HT-29 (cell line): ENCODE data around the gene NAALADL2. TPM values are rescaled to one million over a fixed set of nuclear protein-coding genes. Genes with fewer than 3 reads are reported as not detected.

ENCODE experiments used
- DNase-seq: peaks from one replicate; pipeline ENCODE4 v3.0.0-alpha.2; 2015; ENCODE audit warnings: low spot score
- total RNA-seq: library from RNA; depleted of rRNA; stranded (reverse); fragments of >200 nt; shearing (Covaris generic); gene quantifications from 2 replicates; pipeline ENCODE4 v1.2.3, GENCODE V29; 2014

The NAALADL2 gene
- total RNA-seq, 1 experiment from 2014 or later = 9.4 TPM

DNA sequence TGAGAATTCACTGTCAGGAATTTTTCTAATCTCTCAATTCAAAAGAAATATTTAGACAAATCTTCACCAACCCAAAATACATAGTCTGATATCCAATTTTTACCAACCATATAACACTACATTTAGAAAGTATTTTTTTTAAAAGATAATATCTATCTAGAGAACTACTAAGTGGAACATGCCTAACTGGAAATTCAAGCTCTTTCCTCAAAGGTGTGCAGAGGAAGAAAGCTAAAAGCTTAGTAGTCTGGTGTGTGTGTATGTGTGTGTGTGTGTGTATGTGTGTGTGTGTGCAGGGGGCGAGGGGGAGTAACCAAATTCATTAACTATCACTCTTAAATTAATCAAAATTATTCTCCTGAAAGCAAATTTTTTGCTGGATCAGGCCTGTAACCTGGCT, 797.3 kb downstream of the NAALADL2 start:
- DNase-seq = peak; percentile 19

DNA sequence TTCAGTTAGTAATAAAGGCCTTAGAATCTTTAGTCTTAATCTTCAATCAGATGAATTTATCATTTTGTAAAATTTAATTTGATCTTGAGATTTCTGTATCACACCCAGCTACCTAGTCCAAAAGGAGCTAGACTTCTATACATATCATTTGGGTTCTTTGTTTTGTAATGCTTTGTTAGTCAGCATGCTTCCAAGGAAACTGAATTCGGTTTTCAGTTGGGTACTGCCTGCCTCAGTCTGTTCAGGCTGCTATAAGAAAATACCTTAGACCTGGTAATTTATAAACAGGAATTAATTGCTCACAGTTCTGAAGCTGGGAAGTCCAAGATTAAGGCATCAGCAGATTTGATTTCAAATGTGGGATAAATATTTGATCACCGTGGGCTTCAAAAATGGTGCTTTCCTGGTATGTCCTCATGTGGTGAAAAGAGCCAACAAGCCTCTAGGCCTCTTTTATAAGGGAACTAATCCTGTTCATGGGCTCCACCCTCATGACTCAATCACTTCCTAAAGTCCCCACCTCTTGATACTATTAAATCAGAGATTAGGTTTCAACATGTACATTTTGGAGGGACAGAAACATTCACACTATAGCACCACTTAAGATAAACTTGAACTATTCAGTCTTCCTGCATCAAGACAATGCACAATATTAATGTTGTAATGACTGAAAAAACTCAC, 800.7 kb downstream of the NAALADL2 start:
- peak; percentile 40 for DNase-seq

DNA sequence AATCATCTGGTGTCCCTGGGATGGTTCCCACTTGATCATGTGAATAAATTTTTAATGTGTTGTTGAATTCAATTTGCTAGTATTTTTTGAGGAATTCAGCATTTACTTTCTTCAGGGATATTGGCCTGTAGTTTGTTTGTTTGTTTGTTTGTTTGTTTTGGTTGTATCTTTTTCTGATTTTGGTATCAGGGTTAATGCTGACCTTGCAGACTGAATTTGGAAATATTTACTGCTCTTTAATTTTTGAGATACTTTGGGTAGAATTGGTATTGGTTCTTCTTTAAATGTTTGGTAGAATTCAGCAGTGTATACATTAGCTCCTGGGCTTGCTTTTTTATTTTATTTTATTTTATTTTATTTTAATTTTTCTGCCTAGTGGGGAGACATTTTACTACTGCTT, 803.7 kb downstream of the NAALADL2 start:
- no peak for DNase-seq

DNA sequence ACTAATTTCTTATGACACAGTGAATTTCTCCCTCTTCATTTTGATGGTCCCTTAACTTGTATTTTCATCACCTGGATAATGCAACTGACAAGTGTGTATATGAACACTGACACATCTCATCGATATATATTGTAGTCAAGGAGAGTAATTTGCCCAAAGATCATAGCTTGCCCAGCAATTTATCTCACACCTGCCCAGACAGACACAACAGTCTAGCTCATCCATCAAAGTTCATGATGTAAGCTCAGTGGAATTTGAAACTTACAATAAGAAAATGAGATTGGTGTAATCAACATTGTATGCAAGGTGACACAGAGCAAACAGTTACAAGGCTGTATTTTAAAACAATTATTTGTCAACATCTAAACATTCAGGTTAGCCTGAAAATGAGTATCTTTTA, 805.8 kb downstream of the NAALADL2 start:
- no peak for DNase-seq

DNA sequence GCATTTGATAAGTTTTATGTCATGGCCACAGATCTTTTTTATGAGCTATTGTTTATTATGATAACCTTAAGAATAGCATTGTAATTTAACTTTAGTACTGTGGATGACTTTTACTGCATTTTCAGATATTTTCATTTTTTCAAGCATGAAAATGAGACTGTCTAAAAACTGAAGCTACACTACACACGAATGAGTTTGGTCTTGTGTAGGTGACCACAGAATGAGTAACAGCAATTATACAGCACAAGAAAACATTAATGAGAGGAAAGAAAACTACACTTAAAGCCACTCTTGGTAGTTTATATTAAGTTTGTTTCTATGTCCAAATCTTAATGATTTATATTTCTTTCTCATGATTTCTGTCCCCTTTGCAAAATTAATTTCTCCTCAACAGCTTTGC, 809.2 kb downstream of the NAALADL2 start:
- DNase-seq = no peak

DNA sequence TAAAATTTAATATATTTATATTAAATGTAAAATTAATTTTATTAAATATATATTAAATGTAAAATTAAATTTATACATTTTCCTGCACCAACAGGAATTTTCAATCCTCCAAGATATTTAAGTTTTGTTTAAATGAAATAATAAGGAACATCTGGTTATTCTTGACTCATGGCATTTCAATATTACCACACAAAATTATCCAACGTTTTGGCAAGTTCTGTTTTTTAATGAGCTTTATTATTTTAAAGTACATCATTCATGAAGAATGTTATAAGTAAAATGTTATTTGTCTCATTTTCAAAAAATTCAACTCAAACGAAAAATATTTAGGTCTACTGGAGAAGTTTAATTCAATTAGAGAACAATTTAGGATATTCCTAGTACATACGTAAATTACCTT, 811.4 kb downstream of the NAALADL2 start:
- no peak for DNase-seq

DNA sequence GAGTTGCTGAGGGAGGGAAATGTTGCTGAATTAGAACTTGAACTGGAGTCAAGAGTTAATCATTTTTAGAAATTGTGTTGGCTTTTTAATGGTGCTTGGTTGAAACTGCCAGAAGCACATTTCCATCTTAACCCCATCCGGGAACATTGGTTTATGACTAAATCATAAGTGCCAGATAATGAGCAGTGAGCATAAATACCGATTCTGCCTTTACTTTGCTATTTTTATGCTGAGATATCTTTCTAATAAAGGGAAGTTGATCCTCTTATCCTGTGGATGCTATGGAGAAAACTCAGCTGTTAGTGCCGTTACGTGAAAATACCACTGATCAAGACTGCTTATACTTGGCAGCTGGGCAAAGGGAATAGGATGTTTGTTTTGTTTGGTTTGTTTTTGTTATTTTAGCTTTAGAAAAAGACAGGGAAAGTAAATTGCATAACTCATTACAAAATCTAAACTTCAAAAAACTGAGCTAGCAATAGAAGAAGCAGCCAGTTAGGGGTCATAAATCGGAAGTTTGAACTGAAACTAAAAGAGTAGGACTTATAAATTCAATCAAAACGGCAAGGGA, 813.1 kb downstream of the NAALADL2 start:
- no peak for DNase-seq

DNA sequence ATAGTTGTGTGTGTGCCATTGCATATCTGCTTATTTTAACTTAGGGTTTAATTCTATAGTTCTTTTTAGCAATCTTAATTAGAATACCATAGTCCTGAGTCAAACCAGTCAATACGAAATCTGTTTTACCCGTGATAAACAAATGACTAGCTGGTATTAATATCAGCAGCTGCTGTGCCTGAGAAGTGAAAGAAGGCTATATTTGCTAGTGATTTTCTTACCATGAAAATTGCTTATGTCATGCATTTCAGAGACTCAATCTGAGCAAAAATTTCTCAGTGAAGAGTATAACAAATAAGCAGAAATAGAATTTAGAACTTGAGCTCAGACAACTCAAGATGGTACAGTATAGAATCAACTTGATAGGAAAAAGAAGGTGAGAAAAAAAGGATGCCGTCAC, 820.4 kb downstream of the NAALADL2 start:
- DNase-seq = no peak

DNA sequence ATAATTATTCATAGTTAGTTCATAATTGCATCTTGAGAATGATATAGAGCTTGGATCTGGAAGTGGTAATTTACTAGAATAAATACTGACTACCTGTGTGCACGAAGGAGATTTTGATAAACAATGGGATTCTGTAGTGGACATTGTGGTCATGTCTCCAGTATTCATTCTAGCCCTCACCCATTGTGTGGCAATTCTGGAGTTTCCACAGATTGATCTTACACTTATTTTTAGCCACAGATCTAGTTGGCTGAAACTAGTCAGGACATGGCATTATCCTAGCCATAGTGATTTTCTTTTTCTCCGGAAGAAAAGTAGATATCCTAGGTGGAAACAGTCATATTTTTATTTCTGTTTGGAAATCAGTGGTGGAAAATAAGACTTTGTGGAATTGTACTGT, 833.1 kb downstream of the NAALADL2 start:
- no peak for DNase-seq

DNA sequence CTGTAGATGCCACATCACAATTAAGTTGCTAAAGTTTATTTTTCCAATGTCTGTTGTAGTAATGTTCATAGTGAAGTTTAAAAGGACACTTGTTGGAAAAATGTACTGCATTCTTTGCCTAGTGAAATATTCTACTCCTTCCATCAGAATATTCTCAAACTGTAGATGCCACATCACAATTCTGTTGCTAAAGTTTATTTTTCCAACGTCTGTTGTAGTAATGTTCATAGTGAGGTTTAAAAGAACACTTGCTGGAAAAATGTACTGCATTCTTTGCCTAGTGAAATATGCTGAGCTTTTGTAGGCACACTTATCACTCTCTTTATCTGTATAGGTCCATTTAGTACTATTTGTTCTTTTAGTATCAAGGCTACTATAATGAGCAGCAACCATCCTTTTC, 836.1 kb downstream of the NAALADL2 start:
- DNase-seq = no peak

DNA sequence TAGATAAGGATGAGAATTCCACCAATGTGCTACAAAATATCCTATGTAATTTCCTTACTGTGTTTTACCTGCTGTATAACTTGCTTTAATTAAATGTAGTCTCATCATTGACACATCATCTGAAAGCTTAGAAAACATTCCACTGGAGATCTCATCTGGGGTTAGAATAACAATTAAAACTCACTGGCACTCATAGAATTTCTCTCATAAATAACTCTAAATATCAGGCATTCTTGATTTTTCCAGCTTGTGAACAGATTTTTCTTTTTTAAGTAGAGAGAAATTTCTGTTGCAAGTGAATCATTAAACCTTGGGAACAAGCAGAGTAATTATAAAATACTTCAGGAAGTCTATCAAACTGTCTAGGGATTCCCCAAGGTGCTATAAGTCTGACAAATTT, 843.8 kb downstream of the NAALADL2 start:
- DNase-seq = no peak

DNA sequence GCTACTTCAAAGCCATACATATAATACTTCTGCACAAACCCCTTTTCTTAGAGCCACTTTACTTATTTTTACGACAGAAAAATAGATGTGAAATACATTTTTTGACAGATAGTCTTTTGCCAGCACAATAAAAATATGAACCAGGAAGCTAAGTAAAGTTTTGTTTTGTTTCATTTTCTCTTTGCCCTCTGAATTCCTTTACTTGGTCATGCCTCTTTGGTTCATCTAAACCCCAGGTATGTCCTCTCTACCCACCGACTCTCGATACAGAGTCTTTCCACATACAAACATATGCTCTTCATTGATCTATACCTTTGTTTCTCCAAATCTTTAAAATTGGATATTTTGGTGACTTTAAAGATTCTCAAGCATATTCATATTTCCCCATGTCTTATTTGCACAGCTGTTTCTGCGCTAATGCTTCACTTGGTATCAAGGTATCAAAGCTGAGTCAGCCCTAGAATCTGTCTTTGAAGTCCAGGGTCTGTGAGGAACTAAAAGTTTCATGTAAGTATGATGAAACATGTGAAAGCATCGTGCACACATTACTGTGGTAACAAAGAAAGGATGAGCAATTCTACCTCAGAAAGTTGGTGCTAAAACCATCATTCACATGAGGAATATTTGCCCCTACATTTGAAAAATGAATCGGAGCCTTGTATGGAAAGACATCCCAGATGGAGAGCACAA, 845.4 kb downstream of the NAALADL2 start:
- no peak for DNase-seq

DNA sequence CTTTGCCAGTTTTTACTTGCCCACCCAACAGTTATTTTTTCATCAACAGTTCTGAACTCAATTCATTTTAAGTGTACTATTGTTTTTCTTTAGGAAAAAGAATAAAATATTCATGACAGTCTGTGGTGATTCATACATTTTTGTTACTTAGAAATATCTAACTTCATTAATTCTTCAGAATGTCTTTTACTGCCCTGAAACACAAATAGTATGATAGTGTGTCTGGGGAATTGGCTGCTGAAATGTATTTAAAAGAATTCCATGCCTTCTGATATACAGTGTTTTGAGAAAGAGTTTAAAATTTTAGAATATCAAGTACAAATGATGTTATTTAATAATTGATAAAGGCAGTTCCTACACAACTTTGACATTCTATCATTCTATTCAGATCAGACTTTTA, 854.1 kb downstream of the NAALADL2 start:
- no peak for DNase-seq

DNA sequence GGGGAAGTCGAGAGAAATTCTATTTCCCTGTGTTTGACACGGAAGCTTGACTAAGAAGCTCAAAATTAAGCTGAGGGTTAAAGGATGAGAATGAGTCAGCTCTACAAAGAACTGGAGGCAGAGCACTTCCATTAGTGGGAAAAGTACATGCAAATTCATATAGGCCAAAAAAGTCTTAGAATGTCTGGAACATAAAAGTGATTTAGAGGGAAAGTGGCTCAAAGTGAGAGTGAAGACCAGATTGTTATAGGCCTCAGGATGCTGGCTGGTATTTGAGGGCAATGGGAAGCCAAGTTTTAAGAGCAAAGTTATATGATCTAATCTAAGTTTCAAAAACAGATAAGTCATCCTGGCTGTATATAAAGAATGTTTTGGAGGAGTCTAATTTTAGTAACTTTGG, 857.3 kb downstream of the NAALADL2 start:
- no peak for DNase-seq

DNA sequence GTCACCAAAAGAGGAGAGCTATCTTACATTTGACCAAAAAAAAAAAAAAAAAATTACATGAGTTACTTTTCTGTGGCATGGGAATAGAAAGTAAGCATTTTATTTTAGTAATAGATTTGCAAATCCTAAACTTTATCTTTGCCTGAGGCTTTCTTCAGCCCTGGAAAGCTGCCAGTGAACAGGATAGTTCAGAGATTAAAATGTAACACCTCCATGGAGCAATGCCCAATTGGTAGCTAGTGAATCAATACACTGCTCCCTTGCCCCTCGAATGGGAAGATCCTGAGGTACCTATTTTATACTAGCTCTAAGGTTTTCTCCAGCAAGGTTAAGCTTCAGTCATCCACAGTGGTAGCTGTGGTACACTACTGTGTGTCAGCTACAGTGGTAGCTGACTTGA, 867.1 kb downstream of the NAALADL2 start:
- no peak for DNase-seq

DNA sequence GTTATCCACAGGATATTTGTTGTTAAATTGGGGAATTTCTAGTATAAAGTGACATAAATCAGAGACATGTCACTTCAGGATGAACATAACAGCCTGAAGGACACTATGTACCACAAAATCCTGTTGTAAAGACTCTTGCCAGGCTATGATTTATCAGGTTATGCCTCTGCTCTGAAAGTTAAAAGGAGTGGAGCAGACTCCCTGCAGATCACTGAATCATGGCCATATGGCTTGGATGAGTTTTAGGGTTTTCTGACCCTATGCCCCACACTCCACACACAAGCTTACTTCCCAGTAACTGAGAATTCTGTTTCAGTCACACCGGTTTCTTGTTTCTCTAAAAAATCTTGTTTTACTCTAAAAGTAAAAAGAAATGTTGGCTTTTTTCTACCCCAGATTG, 869.4 kb downstream of the NAALADL2 start:
- no peak for DNase-seq

DNA sequence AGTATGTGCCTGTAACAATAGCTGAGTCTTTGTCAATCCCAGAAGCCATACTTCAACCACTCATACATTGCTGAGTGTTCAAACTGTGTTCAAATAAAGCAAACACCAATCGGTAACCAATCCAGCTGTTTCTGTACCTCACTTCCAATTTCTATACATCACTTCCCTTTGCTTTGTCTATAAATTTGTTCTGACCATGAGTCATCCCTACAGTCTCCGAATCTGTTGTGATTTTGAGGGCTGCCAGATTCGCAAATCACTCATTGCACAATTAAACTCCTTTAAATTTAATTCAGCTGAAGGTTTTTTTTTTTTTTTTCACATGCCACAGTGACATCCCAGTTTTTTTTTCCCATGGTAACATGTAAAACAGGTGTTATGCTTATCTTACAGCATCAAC, 870.3 kb downstream of the NAALADL2 start:
- DNase-seq = no peak

DNA sequence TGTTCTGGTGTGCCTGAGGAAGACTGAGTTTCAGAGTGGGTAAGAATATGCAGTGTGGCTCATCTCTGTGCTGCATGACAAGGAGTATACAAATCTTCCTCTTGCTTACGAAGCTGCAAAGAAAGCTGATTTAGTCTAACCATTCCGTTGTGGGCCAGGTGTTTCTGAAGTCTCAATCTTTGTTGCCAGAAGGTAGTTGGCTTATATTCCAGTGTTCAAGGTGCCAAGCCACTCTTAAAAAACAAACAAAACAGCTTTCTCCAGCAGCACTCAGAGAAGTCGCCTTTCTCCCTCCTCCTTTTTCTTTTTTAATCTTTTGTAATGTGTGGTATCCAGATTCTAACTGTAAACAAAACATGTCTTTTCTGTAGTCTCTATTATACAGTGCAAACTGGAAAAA, 872.4 kb downstream of the NAALADL2 start:
- DNase-seq = no peak

DNA sequence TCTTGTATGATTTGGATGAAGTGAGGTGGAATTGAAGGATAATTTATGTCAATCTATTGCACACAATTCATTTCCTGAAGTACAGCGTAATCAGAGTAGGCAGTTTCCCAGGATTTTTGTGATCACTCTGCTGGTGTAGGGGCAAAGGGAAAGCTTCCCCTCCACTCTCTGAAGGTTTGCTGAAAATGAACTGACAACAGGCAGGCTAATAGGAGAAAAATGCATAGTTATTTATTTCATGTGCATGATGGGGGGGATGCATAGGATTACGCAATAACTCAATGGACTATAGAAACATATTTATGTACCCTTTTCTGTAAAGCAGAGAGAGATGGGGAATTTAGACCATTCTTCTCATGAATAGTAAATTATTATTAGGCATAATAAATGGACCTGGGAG, 872.9 kb downstream of the NAALADL2 start:
- DNase-seq = no peak

DNA sequence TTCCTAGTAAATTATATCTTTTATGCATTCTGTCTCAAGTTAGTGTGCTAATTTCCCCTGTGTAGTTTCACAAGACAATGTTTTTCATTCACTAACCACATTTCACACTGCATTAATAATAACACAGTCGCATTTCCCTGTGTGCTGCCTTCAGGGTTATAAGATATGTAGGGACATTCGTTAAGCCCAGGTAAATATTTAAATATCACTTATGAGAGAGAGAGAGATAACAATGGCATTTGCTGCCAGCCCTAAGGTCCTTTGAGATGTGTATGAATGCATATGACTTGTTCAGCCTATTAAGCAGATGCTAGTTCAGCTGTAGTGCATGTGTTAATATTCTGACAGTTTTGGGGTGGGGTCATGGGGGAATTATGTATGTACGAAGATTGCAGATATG, 876.7 kb downstream of the NAALADL2 start:
- DNase-seq = no peak

DNA sequence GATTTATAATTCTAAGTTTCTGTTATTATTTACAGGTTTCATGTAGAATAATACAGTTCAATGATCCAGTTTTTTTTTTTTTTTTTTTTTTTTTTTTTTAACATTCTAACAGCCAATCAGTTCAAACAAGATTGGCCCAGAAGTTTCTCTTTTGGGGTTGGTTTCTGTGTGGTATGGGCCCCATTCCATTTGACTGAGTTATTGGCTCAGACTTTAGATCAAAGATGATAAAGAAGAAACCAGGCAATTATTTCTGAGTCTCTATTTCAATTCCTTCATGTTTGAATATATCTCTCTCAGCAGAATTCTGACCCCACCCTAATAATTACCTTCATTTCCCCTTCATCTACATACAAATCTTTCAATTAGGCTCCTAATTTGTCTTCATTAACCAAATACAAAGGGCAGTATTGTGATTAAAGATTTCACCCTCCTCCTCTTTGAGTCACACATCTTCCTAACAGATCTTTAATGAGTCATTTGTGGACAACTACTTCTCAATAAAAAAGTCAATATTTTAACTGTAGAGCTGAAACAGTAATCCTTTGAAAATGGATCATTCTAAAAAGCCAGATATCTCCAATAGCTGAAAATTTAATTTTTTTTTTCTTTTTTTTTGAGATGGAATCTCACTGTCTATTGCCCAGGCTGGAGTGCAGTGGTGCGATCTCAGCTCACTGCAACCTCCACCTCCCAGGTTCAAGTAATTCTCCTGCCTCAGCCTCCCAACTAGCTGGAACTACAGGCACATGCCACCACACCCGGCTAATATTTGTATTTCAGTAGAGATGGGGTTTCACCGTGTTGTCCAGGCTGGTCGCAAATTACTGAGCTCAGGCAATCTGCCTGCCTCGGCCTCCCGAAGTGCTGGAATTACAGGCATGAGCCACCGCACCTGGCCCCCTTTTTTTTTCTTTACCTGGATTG, 878.8 kb downstream of the NAALADL2 start:
- DNase-seq = peak; percentile 47

DNA sequence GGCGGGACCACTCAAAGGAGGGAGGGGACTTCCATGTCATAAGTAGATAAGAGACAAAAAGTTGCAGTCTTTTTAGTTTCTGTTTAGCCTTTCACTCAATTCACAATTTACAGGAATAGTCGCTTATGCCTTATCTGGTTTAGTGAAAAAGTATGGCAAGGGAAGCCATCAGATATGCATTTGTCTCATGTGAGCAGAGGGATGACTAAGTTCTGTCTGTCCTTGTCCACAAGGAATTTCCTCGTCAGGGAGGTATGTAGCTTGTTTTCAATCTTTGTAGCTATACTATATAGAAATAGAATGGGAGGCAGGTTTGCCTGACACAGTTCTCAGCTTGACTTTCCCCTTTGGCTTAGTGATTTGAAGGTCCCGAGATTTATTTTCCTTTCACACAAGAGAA, 882.8 kb downstream of the NAALADL2 start:
- no peak for DNase-seq
